GM12878 (cell line): ENCODE results near the gene CASR. TPM values are rescaled to one million over a fixed set of nuclear protein-coding genes. Genes with fewer than 3 reads are reported as not detected.

Source experiments
- ATAC-seq: fragments of 200-7000 bp; cut with Tn5 transposase; 3 replicates; pipeline ENCODE4 v1.9.1; 2020; ENCODE audit warnings: mild to moderate bottlenecking, moderate library complexity
- BruUV-seq: library from RNA; stranded (reverse); fragments of 400-500 nt; replicated peaks from 2 replicates; lab custom pipeline; 2021; lab: Mats Ljungman, UMichigan
- CTCF ChIA-PET: fragments of 300-600 bp; sonication (Branson Sonifier 250); formaldehyde crosslinking; extraction: SDS; loops from one replicate; lab custom pipeline; 2021; ENCODE audit warnings: inconsistent platforms; lab: Yijun Ruan, JAX
- POLR2A ChIA-PET: fragments of 350-600 bp; formaldehyde crosslinking; extraction: SDS; loops from one replicate; lab custom pipeline; 2021; ENCODE audit warnings: inconsistent platforms; lab: Charles Lee
- RAD21 ChIA-PET: fragments of 300-600 bp; sonication (Branson Sonifier 250); formaldehyde crosslinking; loops from one replicate; lab custom pipeline; 2023; ENCODE audit warnings: antibody characterized with exemption; ENCODE audit not compliant: unreplicated experiment; lab: Charles Lee
- SMC1A ChIA-PET: fragments of 300-600 bp; sonication (Branson Sonifier 250); formaldehyde crosslinking; loops from one replicate; lab custom pipeline; 2023; ENCODE audit not compliant: unreplicated experiment, uncharacterized antibody; lab: Charles Lee
- DNase-seq: peaks from one replicate; pipeline ENCODE4 v3.0.0-alpha.2; 2011; ENCODE audit warnings: low read depth, low spot score
- FAIRE-seq: peaks from 3 replicates; lab custom pipeline; 2011; peaks lifted over from hg19 to GRCh38; lab: Jason Lieb, UNC
- H2AFZ ChIP-seq: 2 replicates; pipeline ENCODE4 v1.6.0; 2011; ENCODE audit warnings: low read depth, low read length, control low read depth; ENCODE audit not compliant: control insufficient read depth
- H3K27ac ChIP-seq: 2 replicates; pipeline ENCODE4 v1.5.1; 2011; ENCODE audit warnings: control low read depth; ENCODE audit not compliant: control insufficient read depth, insufficient read depth
- H3K27me3 ChIP-seq, 2 experiments: replicated peaks in 1 of 2; 2 replicates each; pipeline versions ENCODE4 v1.6.0 to v1.6.1; 2011; ENCODE audit warnings: low read length in 1 of 2; ENCODE audit not compliant: control insufficient read depth in 2 of 2, insufficient read depth in 2 of 2
- H3K36me3 ChIP-seq, 2 experiments: 2 replicates each; pipeline ENCODE4 v1.5.1; 2011; ENCODE audit warnings: low read length in 1 of 2; ENCODE audit not compliant: control insufficient read depth in 2 of 2, insufficient read depth in 2 of 2
- H3K4me1 ChIP-seq: 2 replicates; pipeline ENCODE4 v1.6.1; 2011; ENCODE audit warnings: mild to moderate bottlenecking, low read length, moderate library complexity, mixed read lengths; ENCODE audit not compliant: control insufficient read depth, insufficient read depth
- H3K4me2 ChIP-seq: 2 replicates; pipeline ENCODE4 v1.6.0; 2011; ENCODE audit warnings: control low read depth; ENCODE audit not compliant: control insufficient read depth, insufficient read depth
- H3K4me3 ChIP-seq: fragments of 200-600 bp; sonication (generic); 2 replicates; pipeline ENCODE4 v1.5.1; 2016
- H3K79me2 ChIP-seq: 2 replicates; pipeline ENCODE4 v1.6.0; 2011; ENCODE audit warnings: low read length; ENCODE audit not compliant: control insufficient read depth, insufficient read depth
- H3K9ac ChIP-seq: 2 replicates; pipeline ENCODE4 v1.8.0; 2011; ENCODE audit warnings: low read length, control low read depth, mixed read lengths; ENCODE audit not compliant: control insufficient read depth, insufficient read depth
- H3K9me3 ChIP-seq: replicated peaks from 3 replicates; pipeline ENCODE4 v1.5.1; 2011; ENCODE audit warnings: mild to moderate bottlenecking, low read length; ENCODE audit not compliant: control insufficient read depth, insufficient read depth
- H4K20me1 ChIP-seq: 2 replicates; pipeline ENCODE4 v1.6.0; 2011; ENCODE audit not compliant: control insufficient read depth, insufficient read depth
- BHLHE40 ChIP-seq, 2 experiments: fragments of 450-650 bp in 1 of 2; IDR thresholded peaks; 2 replicates each; pipeline ENCODE4 v1.6.1; 2011 to 2017; ENCODE audit warnings: low read depth in 2 of 2, borderline replicate concordance in 1 of 2, improper control_type of control experiment in 1 of 2, low read length in 1 of 2, mild to moderate bottlenecking in 1 of 2
- CBFB ChIP-seq: IDR thresholded peaks from 2 replicates; pipeline ENCODE4 v1.6.1; 2016; ENCODE audit warnings: antibody characterized with exemption, low read depth
- CREB1 ChIP-seq: IDR thresholded peaks from 2 replicates; pipeline ENCODE4 v1.6.1; 2012; ENCODE audit warnings: low read depth, mild to moderate bottlenecking, inconsistent platforms
- CREM ChIP-seq: IDR thresholded peaks from 2 replicates; pipeline ENCODE4 v1.6.1; 2014; ENCODE audit warnings: antibody characterized with exemption, low read depth
- HDGF ChIP-seq: fragments of 450-650 bp; IDR thresholded peaks from 2 replicates; pipeline ENCODE4 v1.6.1; 2016; ENCODE audit warnings: antibody characterized with exemption
- IKZF1 ChIP-seq: fragments of 450-650 bp; conservative IDR thresholded peaks from 2 replicates; pipeline ENCODE4 v1.6.1; 2017; ENCODE audit warnings: antibody characterized with exemption, mild to moderate bottlenecking
- IKZF2 ChIP-seq, 2 experiments: fragments of 450-650 bp; IDR thresholded peaks; 2 replicates each; pipeline ENCODE4 v1.6.1; 2017; ENCODE audit warnings: mild to moderate bottlenecking in 2 of 2, moderate library complexity in 2 of 2
- IRF4 ChIP-seq: IDR thresholded peaks from 2 replicates; pipeline ENCODE4 v1.6.1; 2011; ENCODE audit warnings: low read depth, low read length
- JUNB ChIP-seq: IDR thresholded peaks from 2 replicates; pipeline ENCODE4 v1.6.1; 2016; ENCODE audit warnings: antibody characterized with exemption, mild to moderate bottlenecking
- MEF2B ChIP-seq: fragments of 450-650 bp; IDR thresholded peaks from 2 replicates; pipeline ENCODE4 v1.6.1; 2018; ENCODE audit warnings: mild to moderate bottlenecking, moderate library complexity; ENCODE audit not compliant: partially characterized antibody, poor library complexity, severe bottlenecking
- MTA3 ChIP-seq: IDR thresholded peaks from 2 replicates; pipeline ENCODE4 v1.6.1; 2012; ENCODE audit warnings: low read length, inconsistent platforms, borderline replicate concordance
- MYC ChIP-seq: IDR thresholded peaks from 2 replicates; pipeline ENCODE4 v1.6.1; 2011; ENCODE audit warnings: mild to moderate bottlenecking, low read length, moderate library complexity, inconsistent platforms; ENCODE audit not compliant: insufficient read depth, insufficient replicate concordance, insufficient read length, severe bottlenecking
- NFIC ChIP-seq: IDR thresholded peaks from 2 replicates; pipeline ENCODE4 v1.6.1; 2012; ENCODE audit warnings: low read depth, mild to moderate bottlenecking, inconsistent platforms, low read length, moderate library complexity
- NR2C2 ChIP-seq: IDR thresholded peaks from 2 replicates; pipeline ENCODE4 v1.6.1; 2011; ENCODE audit warnings: borderline replicate concordance, low read depth; ENCODE audit not compliant: control insufficient read depth, insufficient read length
- NR2F1 ChIP-seq: fragments of 450-650 bp; conservative IDR thresholded peaks from 2 replicates; pipeline ENCODE4 v1.6.1; 2017; ENCODE audit warnings: mild to moderate bottlenecking
- PKNOX1 ChIP-seq: fragments of 450-650 bp; IDR thresholded peaks from 2 replicates; pipeline ENCODE4 v1.6.1; 2016; ENCODE audit warnings: mild to moderate bottlenecking
- PML ChIP-seq: IDR thresholded peaks from 2 replicates; pipeline ENCODE4 v1.6.1; 2012; ENCODE audit warnings: low read length, inconsistent platforms
- RAD21 ChIP-seq: IDR thresholded peaks from 2 replicates; pipeline ENCODE4 v1.6.1; 2011; ENCODE audit warnings: mild to moderate bottlenecking, low read depth, low read length, moderate library complexity; ENCODE audit not compliant: insufficient read depth
- RBBP5 ChIP-seq: fragments of 200-600 bp; sonication (generic); conservative IDR thresholded peaks from 2 replicates; pipeline ENCODE4 v1.6.1; 2016
- RUNX3 ChIP-seq: IDR thresholded peaks from 2 replicates; pipeline ENCODE4 v1.6.1; 2012; ENCODE audit warnings: low read length, inconsistent platforms
- SIN3A ChIP-seq: IDR thresholded peaks from 2 replicates; pipeline ENCODE4 v1.6.1; 2012; ENCODE audit warnings: low read depth, low read length, improper control_type of control experiment
- SMARCA5 ChIP-seq: fragments of 450-650 bp; IDR thresholded peaks from 2 replicates; pipeline ENCODE4 v1.6.1; 2017; ENCODE audit warnings: mild to moderate bottlenecking
- SREBF1 ChIP-seq: IDR thresholded peaks from 2 replicates; pipeline ENCODE4 v1.6.1; 2012; ENCODE audit warnings: mild to moderate bottlenecking, low read length
- ZBED1 ChIP-seq: IDR thresholded peaks from 2 replicates; pipeline ENCODE4 v1.6.1; 2016; ENCODE audit warnings: borderline replicate concordance
- ZNF217 ChIP-seq: fragments of 450-650 bp; IDR thresholded peaks from 2 replicates; pipeline ENCODE4 v1.6.1; 2017; ENCODE audit warnings: antibody characterized with exemption, mild to moderate bottlenecking
- WGBS: methylation state at CpG from one replicate; pipeline ENCODE4 v1.1.6; 2016; ENCODE audit warnings: low lambda C conversion rate; ENCODE audit not compliant: insufficient replicate concordance, insufficient coverage; ENCODE audit errors: missing lambda C conversion rate; 5-methylcytosine and 5-hydroxymethylcytosine counted together
- in situ Hi-C: fragments of 300-500 bp; cut with MboI; formaldehyde crosslinking; loops from 9 replicates; pipeline ENCODE4 v1.14.3; 2018; ENCODE audit warnings: mixed read lengths
- intact Hi-C: fragments of 100-400 bp; cut with micrococcal nuclease; formaldehyde crosslinking; loops from one replicate; pipeline ENCODE4 v1.14.2; 2022; ENCODE audit not compliant: unreplicated experiment
- polyA plus RNA-seq, 11 experiments: library from polyadenylated mRNA; depleted of rRNA in 4 of 11; unstranded in 6 of 11; stranded (reverse) in 5 of 11; fragments of >200 nt; fragmentation: Nextera tagmentation in 4 of 11; fragmentation: Illumina TruSeq in 1 of 11; extraction: Ambion mirVana in 4 of 11; extraction: Trizol in 1 of 11; gene quantifications; 1 replicate in 1 of 11; 2 replicates in 10 of 11; pipeline versions ENCODE4 v1.2.1 to v1.2.3, GENCODE V29; 2011 to 2016; ENCODE audit warnings: inconsistent platforms in 2 of 11, missing spikeins in 2 of 11, low read depth in 1 of 11
- total RNA-seq, 4 experiments: library from RNA; depleted of rRNA in 3 of 4; stranded (reverse); fragments of >200 nt in 3 of 4; fragmentation: Illumina TruSeq in 1 of 4; extraction: Trizol in 1 of 4; gene quantifications; 2 replicates each; pipeline versions ENCODE4 v1.2.1 to v1.2.3, GENCODE V29; 2013 to 2021

The CASR gene
- total and polyA plus RNA-seq, 10 of the 15 experiments (the other 5 are each of a cell fraction or from before 2014, with no cell fraction given), result 0.04 to 0.37 (median 0.11) TPM

GRCh38 chr3:122183521-122183892 is at the start of gene CASR (continued):
- TF ChIP-seq PKNOX1 (no peak), SIN3A (no peak), ZNF217 (no peak), RBBP5 (no peak), SREBF1 (no peak), MYC (no peak), ZBED1 (no peak), BHLHE40 (IDR thresholded peaks at IDR 0.05; ENCODE audit: borderline replicate concordance in 1 of 2, low read depth in 2 of 2, low read length in 1 of 2) (no peak), SMARCA5 (no peak), NR2F1 (no peak), HDGF (no peak), PML (no peak), CREB1 (no peak)

DNA sequence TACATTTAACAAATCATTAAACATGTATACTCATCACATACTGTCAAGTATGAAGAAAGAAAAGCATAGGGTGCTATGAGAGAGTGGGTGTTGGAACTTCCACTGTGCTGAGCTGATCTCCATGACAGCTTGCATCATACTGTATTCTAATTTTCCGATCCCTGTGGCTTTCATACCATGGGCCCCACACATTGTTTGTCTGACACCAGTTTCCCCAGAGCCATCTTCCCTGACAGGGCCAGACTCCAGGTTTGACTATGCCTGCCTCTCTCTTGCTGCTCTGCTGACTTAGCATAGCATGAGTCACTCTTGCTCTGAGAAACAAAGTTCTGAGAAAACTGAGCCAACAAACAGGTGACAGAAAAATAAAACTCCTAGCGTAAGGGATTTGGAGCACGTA is 37.0 kb upstream of the CASR start:
- Histone ChIP-seq H3K27me3 (no peaks in the 10 kb centered on the region), H4K20me1 (no peaks in the 10 kb centered on the region), H3K36me3 (no peaks in the 10 kb centered on the region), H2AFZ (no peak overlapping the region; the same call in 1 of the 2 replicates), H3K4me2 (no peak overlapping the region), H3K79me2 (no peaks in the 10 kb centered on the region), H3K4me3 (no peak overlapping the region), H3K9me3 (no peaks in the 10 kb centered on the region; the same call in 2 of the 3 replicates), H3K9ac (no peak overlapping the region), H3K27ac (no peak overlapping the region), H3K4me1 (peaks cover 2% of the 10 kb centered on the region; the same call in 1 of the 2 replicates)
- FAIRE-seq, result no peak
- ChIA-PET SMC1A (interaction anchor here (0.6 to 1.0 kb wide), 2 partner anchors 34 to 113 kb away, joined by 3 read pairs; no protein-coding TSS in a partner anchor), POLR2A (no interaction called here), RAD21 (no interaction called here), CTCF (no interaction called here)
- ATAC-seq, result peak; percentile 97
- DNase-seq, result peak; percentile 37
- no TSS peak for BruUV-seq
- in situ Hi-C loops (no loop called here), intact Hi-C loops (no loop called here)
- 35% methylated on average over 3 of the region's 3 CpGs for WGBS
- TF ChIP-seq NR2C2, result no peak
- peak; percentile 6; the same call in 1 of the 2 replicates for TF ChIP-seq RAD21
- TF ChIP-seq PKNOX1, result no peak
- peak; percentile 81 for TF ChIP-seq RUNX3
- TF ChIP-seq BHLHE40 (IDR thresholded peaks at IDR 0.05; ENCODE audit: borderline replicate concordance in 1 of 2, low read depth in 2 of 2, low read length in 1 of 2), result peak in 1 of 2 experiments; percentile 7; a peak in 1 of 4 replicates
- TF ChIP-seq IKZF1, result peak; percentile 48; the same call in 1 of the 2 replicates
- TF ChIP-seq MTA3, result 0 out of 2 replicates have a peak, but pooled peaks have one; percentile 38
- TF ChIP-seq IRF4, result peak; percentile 75
- peak; percentile 59; the same call in 1 of the 2 replicates for TF ChIP-seq CREM
- no peak for TF ChIP-seq CBFB
- no peak for TF ChIP-seq MEF2B
- peak; percentile 83 for TF ChIP-seq JUNB
- peak; percentile 74; the same call in 1 of the 2 replicates for TF ChIP-seq NFIC
- peak in 1 of 2 experiments; percentile 32; a peak in 1 of 4 replicates for TF ChIP-seq IKZF2 (IDR thresholded peaks at IDR 0.05)
